Kidney capillary endothelial cell (primary cell): Measurements from ENCODE around the gene PPP1R15A.
A peak's percentile ranks its signal among the peaks of the same experiment; 100 is the strongest.
"Not testable (repeated sequence)": the region's sequence is repeated elsewhere in the genome, so short reads cannot be mapped to it uniquely, and the experiment has no call there.

ENCODE experiments used
- DNase-seq: peaks from one replicate; pipeline ENCODE4 v3.0.0-alpha.2; 2018; ENCODE audit warnings: low spot score

Gene PPP1R15A

GRCh38 chr19:48859711-48860572 lies 12.3 kb upstream of the PPP1R15A start:
- DNase-seq: no peak

- no peak for DNase-seq
These were observed 10.9 kb upstream of the PPP1R15A start for GRCh38 chr19:48861313-48861712.

GRCh38 chr19:48862827-48863226 lies 9.4 kb upstream of the PPP1R15A start:
- DNase-seq: no peak

GRCh38 chr19:48866692-48867091 lies 5.5 kb upstream of the PPP1R15A start:
- no peak for DNase-seq

- no peak for DNase-seq
These were observed 5.0 kb upstream of the PPP1R15A start for GRCh38 chr19:48867123-48867745.

GRCh38 chr19:48867746-48868113 lies 4.5 kb upstream of the PPP1R15A start:
- no peak for DNase-seq

- no peak for DNase-seq
These were observed 3.9 kb upstream of the PPP1R15A start, which contains the start of gene PLEKHA4 for GRCh38 chr19:48868114-48868886. Gene PLEKHA4, minus strand, starts transcription at chr19:48868617. Its CDS starts 997 bp downstream, at chr19:48867620.

GRCh38 chr19:48870048-48870447 lies 2.2 kb upstream of the PPP1R15A start:
- DNase-seq: no peak

- not testable (repeated sequence) for DNase-seq
These were observed 595 bp upstream of the PPP1R15A start for GRCh38 chr19:48871471-48872181.

- peak; percentile 93 for DNase-seq
These were observed 759 bp downstream of the PPP1R15A start for GRCh38 chr19:48872884-48873475.

GRCh38 chr19:48873476-48874302 lies 1.5 kb downstream of the PPP1R15A start:
- DNase-seq: no peak

- DNase-seq: peak; percentile 73
These were observed 2.3 kb downstream of the PPP1R15A start for GRCh38 chr19:48874303-48875135.

GRCh38 chr19:48876043-48876981 lies 4.1 kb downstream of the PPP1R15A start:
- not testable (repeated sequence) for DNase-seq

- no peak for DNase-seq
These were observed 5.6 kb downstream of the PPP1R15A start for GRCh38 chr19:48877855-48878195.

- DNase-seq: no peak
These were observed 6.2 kb downstream of the PPP1R15A start for GRCh38 chr19:48878196-48879024.

GRCh38 chr19:48879025-48879637 lies 6.9 kb downstream of the PPP1R15A start:
- DNase-seq: no peak

GRCh38 chr19:48879696-48880095 lies 7.5 kb downstream of the PPP1R15A start:
- not testable (repeated sequence) for DNase-seq
